ENCODE measurements around the gene B4GALT2. TPM values are rescaled to one million over a fixed set of nuclear protein-coding genes. Genes with fewer than 3 reads are reported as not detected.
A peak's percentile ranks its signal among the peaks of the same experiment; 100 is the strongest.

B4GALT2 gene
- total and polyA plus RNA-seq, 9 of the 15 experiments (the other 6 are each of a cell fraction or from before 2014, with no cell fraction given), result 1.3 to 86.8 (median 43.8) TPM

GRCh38 chr1:43974443-43975248 is 4.4 kb upstream of the B4GALT2 start, which contains the start of gene ATP6V0B (continued):
- TF ChIP-seq ZNF639 (CRISPR knock-in tag; conservative IDR thresholded peaks at IDR 0.05 in 1 of 2, IDR thresholded peaks at IDR 0.05 in 1 of 2) (peak in 1 of 2 experiments; percentile 97; a peak in 2 of 4 replicates), NFYB (IDR thresholded peaks at IDR 0.05; ENCODE audit: extremely low read depth, insufficient read length) (no peak), ZNF644 (tag; IDR thresholded peaks at IDR 0.05; ENCODE audit: low read depth) (peak; percentile 61; the same call in 1 of the 2 replicates), C11orf30 (IDR thresholded peaks at IDR 0.05; ENCODE audit: low read depth) (peak; percentile 92), HOMEZ (CRISPR knock-in tag; IDR thresholded peaks at IDR 0.05) (peak; percentile 33; the same call in 1 of the 2 replicates), BRD9 (IDR thresholded peaks at IDR 0.05; ENCODE audit: low read depth, partially characterized antibody) (no peak), NONO (IDR thresholded peaks at IDR 0.05; ENCODE audit: low read depth in 2 of 2, low read length in 1 of 2) (peak in 1 of 2 experiments; percentile 33; a peak in 1 of 4 replicates), DNMT1 (IDR thresholded peaks at IDR 0.05) (no peak), HEY1 (CRISPR knock-in tag; IDR thresholded peaks at IDR 0.05; ENCODE audit: borderline replicate concordance) (no peak), ILK (tag; IDR thresholded peaks at IDR 0.05; ENCODE audit: borderline replicate concordance, low read depth) (no peak), PATZ1 (CRISPR knock-in tag; IDR thresholded peaks at IDR 0.05; ENCODE audit: borderline replicate concordance) (no peak), NELFE (IDR thresholded peaks at IDR 0.05; ENCODE audit: insufficient read depth, insufficient read length) (no peak), ATF4 (CRISPR knock-in tag; IDR thresholded peaks at IDR 0.05) (no peak), SNAPC5 (CRISPR knock-in tag; IDR thresholded peaks at IDR 0.05) (no peak), ARID3B (CRISPR knock-in tag; IDR thresholded peaks at IDR 0.05; ENCODE audit: borderline replicate concordance) (peak; percentile 27; the same call in 1 of the 2 replicates), ARHGAP35 (IDR thresholded peaks at IDR 0.05; ENCODE audit: partially characterized antibody) (no peak), E2F3 (CRISPR knock-in tag; IDR thresholded peaks at IDR 0.05) (peak; percentile 79), GTF2E2 (tag; IDR thresholded peaks at IDR 0.05) (no peak)

Measured in K562 (cell line).